Dedifferentiated amniotic fluid mesenchymal stem cell (primary cell): Measurements from ENCODE around the gene FPR3.
"Not testable (repeated sequence)": the region's sequence is repeated elsewhere in the genome, so short reads cannot be mapped to it uniquely, and the experiment has no call there.

Experiments
- DNase-seq: peaks from one replicate; pipeline ENCODE4 v3.0.0-alpha.2; 2016; ENCODE audit errors: extremely low spot score

Gene FPR3

GRCh38 chr19:51784109-51784785, 10.7 kb upstream of the FPR3 start:
- DNase-seq, result no peak

- DNase-seq, result no peak
Observed at GRCh38 chr19:51784922-51785690, 9.9 kb upstream of the FPR3 start.

- no peak for DNase-seq
Observed at GRCh38 chr19:51786646-51787494, 8.1 kb upstream of the FPR3 start.

- DNase-seq, result no peak
Observed at GRCh38 chr19:51788029-51788428, 6.9 kb upstream of the FPR3 start.

- DNase-seq, result no peak
Observed at GRCh38 chr19:51789061-51789795, 5.7 kb upstream of the FPR3 start.

GRCh38 chr19:51792932-51793331, 2.0 kb upstream of the FPR3 start:
- no peak for DNase-seq

- no peak for DNase-seq
Observed at GRCh38 chr19:51793994-51794393, 963 bp upstream of the FPR3 start.

- DNase-seq, result no peak
Observed at GRCh38 chr19:51796195-51796679, 1.3 kb downstream of the FPR3 start.

GRCh38 chr19:51797480-51797879, 2.5 kb downstream of the FPR3 start:
- DNase-seq, result no peak

GRCh38 chr19:51798062-51798461, 3.1 kb downstream of the FPR3 start:
- DNase-seq, result no peak

- DNase-seq, result peak; percentile 87
Observed at GRCh38 chr19:51799034-51799773, 4.2 kb downstream of the FPR3 start.

GRCh38 chr19:51799774-51800472, 5.0 kb downstream of the FPR3 start:
- no peak for DNase-seq

GRCh38 chr19:51800473-51801244, 5.7 kb downstream of the FPR3 start:
- DNase-seq, result no peak

- no peak for DNase-seq
Observed at GRCh38 chr19:51802775-51803174, 7.8 kb downstream of the FPR3 start.

- DNase-seq, result no peak
Observed at GRCh38 chr19:51803519-51803918, 8.6 kb downstream of the FPR3 start.

- DNase-seq, result no peak
Observed at GRCh38 chr19:51803967-51804366, 9.0 kb downstream of the FPR3 start.

GRCh38 chr19:51804789-51805188, 9.8 kb downstream of the FPR3 start:
- DNase-seq, result not testable (repeated sequence)

- not testable (repeated sequence) for DNase-seq
Observed at GRCh38 chr19:51805396-51805795, 10.4 kb downstream of the FPR3 start.

- DNase-seq, result not testable (repeated sequence)
Observed at GRCh38 chr19:51806571-51806970, 11.6 kb downstream of the FPR3 start.
